Activated naive CD4-positive, alpha-beta T cell treated with anti-CD3 and anti-CD28 coated beads, Interleukin-2, amount 10 ng/mL, durations not matched to agents 5 hours and 36 hours (primary cell): Measurements from ENCODE around the gene SH3GL2. TPM values are rescaled to one million over a fixed set of nuclear protein-coding genes. Genes with fewer than 3 reads are reported as not detected.

Source experiments
- total RNA-seq, 2 experiments: library from RNA; stranded (reverse); gene quantifications; one replicate each; pipeline ENCODE4 v1.2.3, GENCODE V29; 2021

Gene SH3GL2
- not detected for total RNA-seq

DNA sequence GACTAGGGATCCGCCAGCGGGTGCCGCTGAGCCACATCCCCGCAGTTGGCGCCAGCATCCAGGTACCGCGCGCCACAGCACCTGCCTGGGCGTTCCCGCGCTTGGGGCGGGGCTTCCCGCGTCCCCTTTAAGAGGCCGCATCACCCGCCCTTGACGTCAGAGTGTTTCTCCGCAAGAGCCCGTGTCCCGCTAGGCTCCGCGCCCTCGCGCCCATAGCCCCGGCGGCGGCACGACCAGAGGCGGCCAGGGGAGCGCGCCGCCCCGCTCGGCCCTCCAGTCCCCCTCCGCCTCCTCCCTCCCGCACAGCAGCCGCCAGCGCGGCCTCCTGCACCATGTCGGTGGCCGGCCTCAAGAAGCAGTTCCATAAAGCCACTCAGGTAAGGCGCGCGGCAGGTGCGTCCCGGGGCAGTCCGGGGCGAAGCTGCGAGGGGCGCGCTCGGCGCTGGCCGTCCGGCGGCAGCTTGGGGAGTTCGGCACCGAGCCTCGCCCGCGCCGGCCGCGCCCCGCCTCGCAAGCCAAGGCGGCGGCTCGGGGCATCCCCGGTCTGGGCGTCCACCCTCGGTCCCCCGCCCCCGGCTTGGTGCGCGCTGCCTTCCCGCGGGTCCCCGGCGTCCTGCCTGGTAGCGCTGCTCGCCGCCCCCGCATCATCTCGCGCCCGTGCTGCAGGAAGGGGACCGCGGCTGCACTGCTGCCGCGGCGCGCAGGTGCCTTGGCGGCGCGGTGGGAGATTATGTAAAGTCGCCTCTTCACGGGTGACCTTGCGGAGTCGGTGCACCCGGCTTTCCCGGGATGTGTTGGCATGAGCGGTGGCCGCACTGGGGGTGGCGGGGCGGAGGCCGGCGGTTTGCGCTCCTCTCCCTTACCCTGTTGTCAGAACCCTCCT, at the start of gene SH3GL2:
Gene SH3GL2, plus strand, starts transcription at position 156 of the 883 bp plus-strand sequence.

